ENCODE data around the gene GNL2. TPM values are rescaled to one million over a fixed set of nuclear protein-coding genes. Genes with fewer than 3 reads are reported as not detected.

Gene GNL2
- total RNA-seq, 1 experiment from 2014 or later = 74.7 TPM

DNA sequence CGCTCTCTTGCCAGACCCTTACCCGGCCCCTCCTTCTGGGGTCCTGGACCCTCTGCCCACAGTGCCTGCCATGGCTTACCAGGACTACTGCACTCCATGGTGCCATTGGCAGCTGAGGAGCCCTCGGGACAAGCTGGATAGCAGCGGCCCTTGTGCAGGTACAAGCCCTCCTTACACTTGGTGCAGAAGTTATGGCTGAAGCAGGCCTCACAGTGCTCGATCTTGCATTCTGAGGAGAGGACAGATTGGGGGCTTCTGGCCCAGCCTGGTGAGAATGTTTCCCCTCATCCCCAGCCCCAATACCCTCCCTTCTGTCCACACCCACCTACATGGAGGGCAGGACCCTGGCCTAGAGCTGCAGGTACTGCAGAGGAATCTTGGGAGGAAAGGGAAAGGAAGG, 18.4 kb upstream of the GNL2 start:
- Mint-ChIP-seq H3K4me1 (ENCODE audit: low read depth, unreplicated experiment) (no peaks in the 10 kb centered on the region), H3K27ac (ENCODE audit: unreplicated experiment) (no peak overlapping the region), H3K27me3 (ENCODE audit: unreplicated experiment) (peaks cover 79% of the 10 kb centered on the region), H3K4me3 (ENCODE audit: low read depth, unreplicated experiment) (no peak overlapping the region), H3K36me3 (ENCODE audit: insufficient read depth, unreplicated experiment) (no peaks in the 10 kb centered on the region), H3K9me3 (ENCODE audit: low read depth, unreplicated experiment) (no peaks in the 10 kb centered on the region)
- CTCF ChIA-PET = interaction anchor here (0.7 kb wide), 1 partner anchor 1113 kb away, joined by 3 read pairs; no protein-coding TSS in a partner anchor
- TF ChIP-seq, protein P1, sequence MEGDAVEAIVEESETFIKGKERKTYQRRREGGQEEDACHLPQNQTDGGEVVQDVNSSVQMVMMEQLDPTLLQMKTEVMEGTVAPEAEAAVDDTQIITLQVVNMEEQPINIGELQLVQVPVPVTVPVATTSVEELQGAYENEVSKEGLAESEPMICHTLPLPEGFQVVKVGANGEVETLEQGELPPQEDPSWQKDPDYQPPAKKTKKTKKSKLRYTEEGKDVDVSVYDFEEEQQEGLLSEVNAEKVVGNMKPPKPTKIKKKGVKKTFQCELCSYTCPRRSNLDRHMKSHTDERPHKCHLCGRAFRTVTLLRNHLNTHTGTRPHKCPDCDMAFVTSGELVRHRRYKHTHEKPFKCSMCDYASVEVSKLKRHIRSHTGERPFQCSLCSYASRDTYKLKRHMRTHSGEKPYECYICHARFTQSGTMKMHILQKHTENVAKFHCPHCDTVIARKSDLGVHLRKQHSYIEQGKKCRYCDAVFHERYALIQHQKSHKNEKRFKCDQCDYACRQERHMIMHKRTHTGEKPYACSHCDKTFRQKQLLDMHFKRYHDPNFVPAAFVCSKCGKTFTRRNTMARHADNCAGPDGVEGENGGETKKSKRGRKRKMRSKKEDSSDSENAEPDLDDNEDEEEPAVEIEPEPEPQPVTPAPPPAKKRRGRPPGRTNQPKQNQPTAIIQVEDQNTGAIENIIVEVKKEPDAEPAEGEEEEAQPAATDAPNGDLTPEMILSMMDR (IDR thresholded peaks at IDR 0.05; ENCODE audit: unreplicated experiment) = no peak
- BruUV-seq (replicated peaks) = no TSS peak
- no peak for DNase-seq
- intact Hi-C loops (cut with micrococcal nuclease; ENCODE audit: unreplicated experiment) = no loop called here

DNA sequence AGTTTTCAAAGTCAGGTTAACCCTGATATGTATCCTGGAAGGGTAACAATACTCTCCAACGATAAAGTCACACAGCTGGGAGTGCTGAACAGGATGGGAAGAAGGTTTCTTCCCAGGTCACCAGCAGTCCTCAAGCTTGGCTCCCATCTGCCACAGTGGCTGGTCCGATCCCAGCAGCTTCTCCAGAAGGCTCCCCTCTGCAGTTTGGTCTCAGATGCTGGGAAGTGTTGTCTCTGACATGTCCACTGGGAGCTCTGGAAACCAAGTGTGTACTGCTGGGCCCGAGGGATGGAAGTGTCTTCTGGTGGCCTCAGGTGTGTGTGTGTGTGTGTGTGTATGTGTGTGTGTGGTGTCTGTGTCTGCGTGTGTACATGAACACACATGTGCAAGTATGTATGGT, 16.4 kb upstream of the GNL2 start:
- H3K4me1 Mint-ChIP-seq (ENCODE audit: low read depth, unreplicated experiment) = no peaks in the 10 kb centered on the region
- TF ChIP-seq, protein P1 (IDR thresholded peaks at IDR 0.05; ENCODE audit: unreplicated experiment) = no peak
- H3K4me3 Mint-ChIP-seq (ENCODE audit: low read depth, unreplicated experiment) = no peak overlapping the region
- H3K9me3 Mint-ChIP-seq (ENCODE audit: low read depth, unreplicated experiment) = no peaks in the 10 kb centered on the region
- H3K27me3 Mint-ChIP-seq (ENCODE audit: unreplicated experiment) = peaks cover 59% of the 10 kb centered on the region
- DNase-seq = no peak
- no peak overlapping the region for H3K27ac Mint-ChIP-seq (ENCODE audit: unreplicated experiment)
- no TSS peak for BruUV-seq (replicated peaks)
- no peaks in the 10 kb centered on the region for H3K36me3 Mint-ChIP-seq (ENCODE audit: insufficient read depth, unreplicated experiment)
- CTCF ChIA-PET = interaction anchor here (0.5 kb wide), 1 partner anchor 1073 kb away, joined by 5 read pairs; no protein-coding TSS in a partner anchor
- intact Hi-C loops (cut with micrococcal nuclease; ENCODE audit: unreplicated experiment) = no loop called here

DNA sequence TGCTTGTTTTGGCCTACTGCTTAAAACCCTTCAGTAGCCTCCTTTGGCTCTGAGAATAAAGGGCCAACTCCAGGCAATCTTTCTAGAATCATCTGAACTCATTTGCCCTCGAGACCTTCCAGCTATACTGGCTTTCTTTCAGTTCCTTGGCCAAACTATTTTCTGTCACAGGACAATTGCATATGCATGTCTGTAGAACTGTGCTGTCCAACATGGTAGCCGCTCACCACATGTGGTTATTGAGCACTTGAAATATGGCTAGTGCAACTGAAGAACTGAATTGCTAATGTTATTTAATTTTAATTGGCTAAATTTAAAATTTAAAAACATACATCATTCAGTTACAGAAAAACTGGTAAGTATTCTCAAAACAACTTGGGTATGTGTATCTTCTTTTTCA, 14.3 kb upstream of the GNL2 start:
- Mint-ChIP-seq H3K27ac (ENCODE audit: unreplicated experiment) (no peak overlapping the region), H3K4me3 (ENCODE audit: low read depth, unreplicated experiment) (no peak overlapping the region), H3K36me3 (ENCODE audit: insufficient read depth, unreplicated experiment) (no peaks in the 10 kb centered on the region), H3K27me3 (ENCODE audit: unreplicated experiment) (peaks cover 37% of the 10 kb centered on the region), H3K9me3 (ENCODE audit: low read depth, unreplicated experiment) (no peaks in the 10 kb centered on the region), H3K4me1 (ENCODE audit: low read depth, unreplicated experiment) (no peaks in the 10 kb centered on the region)
- intact Hi-C loops (cut with micrococcal nuclease; ENCODE audit: unreplicated experiment) = no loop called here
- TF ChIP-seq, protein P1 (IDR thresholded peaks at IDR 0.05; ENCODE audit: unreplicated experiment) = no peak
- DNase-seq = no peak
- CTCF ChIA-PET = no interaction called here
- no TSS peak for BruUV-seq (replicated peaks)

DNA sequence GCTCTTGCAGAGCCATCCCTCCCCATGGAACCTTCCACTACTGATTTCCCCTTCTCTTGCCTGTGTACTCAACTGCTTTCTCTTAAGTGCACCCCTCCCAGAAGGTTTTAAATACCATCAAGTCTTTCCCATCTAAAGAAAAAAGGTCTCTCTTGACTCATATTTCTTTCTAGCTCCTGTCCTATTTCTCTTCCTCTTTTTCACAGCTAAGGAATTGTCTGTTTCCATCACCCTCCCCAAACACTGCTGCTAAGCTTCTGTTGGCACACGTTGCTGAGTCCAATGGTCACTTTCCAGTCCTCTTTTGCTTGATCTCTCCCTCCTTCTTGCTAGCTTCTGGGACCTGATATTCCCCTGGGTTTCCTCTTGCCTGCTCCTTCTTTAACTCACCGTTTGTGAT, 13.3 kb upstream of the GNL2 start:
- DNase-seq = no peak
- H3K4me1 Mint-ChIP-seq (ENCODE audit: low read depth, unreplicated experiment) = no peaks in the 10 kb centered on the region
- H3K27me3 Mint-ChIP-seq (ENCODE audit: unreplicated experiment) = peaks cover 28% of the 10 kb centered on the region
- BruUV-seq (replicated peaks) = no TSS peak
- CTCF ChIA-PET = no interaction called here
- H3K27ac Mint-ChIP-seq (ENCODE audit: unreplicated experiment) = no peak overlapping the region
- H3K36me3 Mint-ChIP-seq (ENCODE audit: insufficient read depth, unreplicated experiment) = no peaks in the 10 kb centered on the region
- intact Hi-C loops (cut with micrococcal nuclease; ENCODE audit: unreplicated experiment) = no loop called here
- H3K4me3 Mint-ChIP-seq (ENCODE audit: low read depth, unreplicated experiment) = no peak overlapping the region
- no peaks in the 10 kb centered on the region for H3K9me3 Mint-ChIP-seq (ENCODE audit: low read depth, unreplicated experiment)
- TF ChIP-seq, protein P1 (IDR thresholded peaks at IDR 0.05; ENCODE audit: unreplicated experiment) = no peak
